Measurements from ENCODE around the gene EML2.

The EML2 gene

DNA sequence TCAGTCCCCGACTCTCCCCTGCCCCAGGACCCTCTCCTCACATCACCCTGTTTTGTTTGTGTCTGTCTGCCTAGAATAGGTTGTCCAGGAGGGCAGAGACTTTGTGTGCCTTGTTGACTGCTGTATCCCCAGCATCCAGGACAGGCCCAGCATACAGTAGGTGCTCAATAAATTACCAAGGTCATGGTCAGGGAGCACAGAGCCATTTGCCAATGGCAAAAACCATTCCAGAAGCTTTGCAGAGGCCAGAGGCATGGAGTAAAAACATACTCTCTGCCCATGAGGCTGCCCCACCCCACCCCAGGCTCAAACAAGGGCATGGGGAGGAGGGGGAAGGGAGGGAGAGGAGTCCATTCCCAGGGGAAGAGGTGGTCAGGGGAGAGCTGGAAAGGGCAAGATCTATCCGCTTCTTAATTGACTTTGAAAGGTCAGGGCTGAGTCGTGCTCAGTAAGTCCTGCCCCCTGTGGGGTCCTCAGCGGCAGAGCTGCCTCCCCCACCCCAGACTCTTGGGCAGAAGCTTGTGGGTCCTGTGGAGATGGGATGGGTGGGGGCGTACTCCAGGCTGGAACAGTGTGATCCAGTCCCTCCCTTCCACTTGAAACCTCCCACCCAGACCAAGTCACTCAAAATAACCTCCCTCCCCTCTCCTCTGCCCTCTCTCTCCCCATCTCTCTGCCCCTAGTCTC, 41.6 kb downstream of the EML2 start:
- no peak for DNase-seq
- in situ Hi-C loops (cut with HindIII; ENCODE audit: low pct_ligation_motif_present, low pct_unique_long_range_greater_than_20kb, low sequenced_read_pairs): no loop called here

DNA sequence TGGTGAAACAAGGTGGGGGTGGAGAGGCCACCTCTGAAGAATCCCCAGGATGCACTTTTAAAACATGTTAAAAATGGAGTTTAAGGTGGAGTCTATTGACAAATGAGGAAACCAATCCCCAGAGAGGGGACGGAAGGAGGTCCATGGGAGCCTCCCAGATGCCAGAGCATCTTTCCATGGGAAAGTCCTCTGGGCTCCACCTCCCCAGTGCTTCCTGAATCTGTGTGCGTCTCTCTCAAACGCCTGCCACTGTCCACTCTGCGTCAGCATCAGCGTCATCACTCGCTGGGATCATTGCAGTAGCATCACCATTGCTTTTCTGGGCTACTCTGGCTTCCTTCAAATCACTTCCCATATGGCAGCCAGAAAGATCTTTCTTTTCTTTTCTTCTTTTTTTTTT, 43.4 kb downstream of the EML2 start:
- no peak for DNase-seq
- in situ Hi-C loops (cut with HindIII; ENCODE audit: low pct_ligation_motif_present, low pct_unique_long_range_greater_than_20kb, low sequenced_read_pairs): no loop called here

DNA sequence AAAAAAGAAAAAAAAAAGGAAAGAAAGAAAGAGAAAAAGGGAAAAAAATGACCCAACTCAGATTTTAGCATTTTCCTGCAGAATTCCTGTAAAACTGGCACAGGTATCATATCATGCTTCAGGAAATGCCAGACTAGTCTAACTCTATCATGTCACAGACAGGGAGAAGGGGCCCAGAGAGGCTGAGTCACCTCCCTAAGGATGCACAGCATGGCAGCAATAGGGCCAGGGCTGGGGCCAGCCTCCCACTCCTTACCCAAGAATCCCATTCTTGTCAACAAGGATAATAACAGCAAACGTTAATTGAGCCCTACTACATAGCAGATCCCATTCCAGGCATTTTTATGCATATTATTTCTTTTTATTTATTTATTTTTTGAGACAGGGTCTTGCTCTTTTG, 45.7 kb downstream of the EML2 start:
- in situ Hi-C loops (cut with HindIII; ENCODE audit: low pct_ligation_motif_present, low pct_unique_long_range_greater_than_20kb, low sequenced_read_pairs): no loop called here
- no peak for DNase-seq

DNA sequence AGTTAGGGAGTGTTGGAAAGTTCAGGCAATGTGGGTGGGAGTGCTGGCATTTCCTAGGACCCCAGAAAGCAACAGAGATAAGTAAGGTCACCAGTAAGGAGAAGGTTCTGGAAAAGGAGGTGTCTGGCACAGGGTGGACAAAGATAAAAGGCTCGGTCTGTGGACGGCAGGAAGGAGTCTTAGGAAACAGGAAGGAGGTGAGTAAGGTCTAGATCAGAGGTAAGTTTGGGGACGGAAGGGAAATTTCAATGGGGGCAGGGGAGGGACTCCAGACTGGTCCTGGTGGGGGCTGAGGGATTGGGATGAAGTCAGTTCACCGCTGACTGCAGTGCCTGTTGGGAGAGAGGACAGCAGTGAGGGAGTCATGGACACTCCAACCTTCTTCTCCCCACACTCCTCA, 46.8 kb downstream of the EML2 start:
- in situ Hi-C loops (cut with HindIII; ENCODE audit: low pct_ligation_motif_present, low pct_unique_long_range_greater_than_20kb, low sequenced_read_pairs): no loop called here

DNA sequence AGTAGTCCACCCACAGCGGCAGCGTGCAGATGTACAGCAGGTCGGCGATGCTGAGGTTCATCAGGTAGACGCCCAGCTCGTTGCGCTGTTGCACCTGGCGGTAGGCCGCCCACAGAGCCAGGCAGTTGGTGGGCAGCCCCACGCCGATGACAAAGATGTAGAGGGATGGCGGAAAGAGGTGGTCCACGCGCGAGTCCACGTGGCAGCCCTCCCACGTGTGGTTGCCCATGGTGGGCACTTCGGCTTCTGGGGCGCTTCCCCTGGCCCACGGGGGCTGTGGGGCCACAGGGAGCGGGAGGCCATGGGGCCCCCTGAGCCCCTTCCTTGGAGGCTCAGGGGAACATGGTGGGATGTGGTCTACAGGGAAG, 47.6 kb downstream of the EML2 start:
- no peak for DNase-seq
- in situ Hi-C loops (cut with HindIII; ENCODE audit: low pct_ligation_motif_present, low pct_unique_long_range_greater_than_20kb, low sequenced_read_pairs): no loop called here

More for the DNA sequence above, 46.8 kb downstream of the EML2 start:
- DNase-seq: no peak

DNA sequence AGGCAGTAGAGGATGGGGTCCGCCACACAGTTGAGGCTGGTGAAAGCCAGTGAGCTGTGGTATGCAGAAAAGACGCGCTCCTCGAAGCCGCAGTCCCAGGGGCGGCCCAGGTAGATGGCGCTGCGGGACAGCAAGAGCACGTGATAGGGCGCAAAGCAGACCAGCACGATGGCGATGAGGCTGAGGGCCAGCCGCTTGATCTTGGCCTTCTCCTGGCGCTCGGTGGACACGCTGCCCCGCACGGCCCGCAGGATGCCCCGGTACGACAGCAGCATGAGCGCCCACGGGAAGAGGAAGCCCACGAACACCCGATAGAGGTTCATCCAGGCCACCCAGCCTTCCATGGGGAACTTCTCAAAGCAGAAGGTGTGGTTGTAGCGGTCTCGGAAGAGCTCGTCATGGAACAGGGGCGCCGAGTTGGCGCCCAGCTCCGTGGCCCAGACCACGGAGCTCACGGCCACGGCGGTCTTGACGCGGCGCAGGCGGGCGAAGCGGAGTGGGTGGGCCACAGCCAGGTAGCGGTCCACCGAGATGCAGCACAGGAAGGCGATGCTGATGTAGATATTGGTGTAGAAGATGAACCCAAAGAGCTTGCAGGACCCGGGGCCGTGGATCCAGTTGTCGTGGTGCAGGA, 48.1 kb downstream of the EML2 start:
- DNase-seq: peak; percentile 14
- in situ Hi-C loops (cut with HindIII; ENCODE audit: low pct_ligation_motif_present, low pct_unique_long_range_greater_than_20kb, low sequenced_read_pairs): no loop called here

DNA sequence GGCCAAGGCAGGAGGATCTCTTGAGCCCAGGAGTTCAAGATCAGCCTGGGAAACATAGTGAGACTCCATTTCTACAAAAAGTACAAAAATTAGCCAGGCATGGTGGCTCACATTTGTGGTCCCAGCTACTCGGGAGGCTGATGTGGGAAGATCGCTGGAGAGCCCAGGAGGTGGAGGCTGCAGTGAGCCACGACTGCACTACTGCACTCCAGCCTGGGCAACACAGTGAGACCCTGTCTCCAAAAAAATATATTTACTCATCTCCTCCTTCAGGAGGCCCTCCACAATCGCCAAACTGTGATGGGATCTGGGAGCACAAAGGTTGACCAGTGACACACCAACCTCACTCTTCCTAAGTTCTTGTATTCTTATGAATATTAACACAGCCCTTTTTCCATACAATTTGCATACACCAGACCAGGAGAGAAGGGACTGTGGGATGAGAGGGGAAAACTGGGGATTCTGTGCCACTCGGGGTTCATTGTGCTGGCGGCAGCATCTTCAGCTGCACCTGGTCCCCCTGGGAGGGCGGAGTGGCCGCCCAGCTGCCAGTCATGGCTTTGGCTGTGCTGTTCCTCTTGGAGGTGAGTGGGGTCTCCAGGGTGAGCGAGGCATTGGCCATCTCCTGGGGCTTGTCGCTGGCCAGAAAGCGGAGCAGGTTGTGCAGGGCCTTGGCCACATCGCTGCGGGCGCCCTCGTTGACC, 48.7 kb downstream of the EML2 start:
- DNase-seq: no peak
- in situ Hi-C loops (cut with HindIII; ENCODE audit: low pct_ligation_motif_present, low pct_unique_long_range_greater_than_20kb, low sequenced_read_pairs): no loop called here

DNA sequence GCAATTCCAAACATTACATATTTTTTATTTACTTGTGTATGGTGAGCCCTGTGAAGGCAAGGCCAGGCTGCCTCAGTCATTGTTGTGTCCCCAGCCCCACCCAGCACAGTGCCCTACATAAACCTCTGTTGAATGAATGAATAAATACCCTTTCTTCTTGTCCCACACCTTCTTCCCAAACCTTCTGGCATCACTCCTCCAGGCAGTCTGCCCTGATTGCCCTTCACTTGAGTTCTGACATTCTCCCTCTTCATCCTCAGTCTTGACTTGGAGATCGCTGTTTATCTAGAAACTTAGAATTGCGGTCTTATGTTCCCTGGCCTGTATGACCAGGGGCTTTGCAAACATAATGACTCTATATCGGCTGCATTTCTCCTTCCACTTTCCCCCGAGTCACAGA, 49.4 kb downstream of the EML2 start:
- in situ Hi-C loops (cut with HindIII; ENCODE audit: low pct_ligation_motif_present, low pct_unique_long_range_greater_than_20kb, low sequenced_read_pairs): no loop called here
- no peak for DNase-seq

DNA sequence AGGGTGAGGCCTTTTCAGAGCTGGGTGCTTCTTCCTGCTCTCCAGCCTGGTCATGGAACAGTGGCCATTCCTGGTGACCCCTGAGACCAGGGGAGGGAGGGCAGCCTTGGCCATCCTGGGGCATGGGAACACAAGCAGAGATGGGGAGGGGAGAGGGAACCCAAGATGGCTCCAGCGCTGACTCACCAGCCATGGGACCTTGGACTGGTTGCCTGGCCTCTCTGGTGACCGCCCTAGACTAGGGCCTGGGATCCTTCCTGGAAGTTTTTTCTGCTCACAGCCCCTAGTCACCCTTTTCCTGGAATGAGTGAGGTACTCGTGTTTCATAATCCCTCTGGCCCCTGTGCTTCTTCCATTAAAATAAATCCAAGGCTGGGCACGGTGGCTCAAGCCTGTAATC, 51.3 kb downstream of the EML2 start:
- in situ Hi-C loops (cut with HindIII; ENCODE audit: low pct_ligation_motif_present, low pct_unique_long_range_greater_than_20kb, low sequenced_read_pairs): no loop called here
- DNase-seq: no peak

DNA sequence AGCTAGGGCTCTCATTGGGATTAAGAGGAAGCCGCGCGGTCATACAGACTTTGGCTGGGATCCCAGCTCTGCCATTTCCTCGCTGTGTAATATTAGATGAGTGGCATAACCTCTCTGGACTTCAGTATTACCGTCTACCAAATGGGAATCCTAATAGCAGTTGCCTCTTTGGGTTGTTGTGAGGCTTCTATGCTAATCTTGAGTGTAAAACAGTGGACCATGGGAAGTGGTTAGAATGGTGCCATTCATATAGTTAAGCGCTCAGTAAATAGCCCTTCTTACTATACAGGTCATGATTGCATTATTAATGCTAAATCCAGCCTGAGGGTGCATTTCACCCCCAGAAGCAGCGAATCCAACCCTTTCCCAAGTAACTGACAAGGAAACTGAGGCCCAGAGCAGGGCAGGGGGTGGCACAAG, 54.0 kb downstream of the EML2 start:
- in situ Hi-C loops (cut with HindIII; ENCODE audit: low pct_ligation_motif_present, low pct_unique_long_range_greater_than_20kb, low sequenced_read_pairs): no loop called here

DNA sequence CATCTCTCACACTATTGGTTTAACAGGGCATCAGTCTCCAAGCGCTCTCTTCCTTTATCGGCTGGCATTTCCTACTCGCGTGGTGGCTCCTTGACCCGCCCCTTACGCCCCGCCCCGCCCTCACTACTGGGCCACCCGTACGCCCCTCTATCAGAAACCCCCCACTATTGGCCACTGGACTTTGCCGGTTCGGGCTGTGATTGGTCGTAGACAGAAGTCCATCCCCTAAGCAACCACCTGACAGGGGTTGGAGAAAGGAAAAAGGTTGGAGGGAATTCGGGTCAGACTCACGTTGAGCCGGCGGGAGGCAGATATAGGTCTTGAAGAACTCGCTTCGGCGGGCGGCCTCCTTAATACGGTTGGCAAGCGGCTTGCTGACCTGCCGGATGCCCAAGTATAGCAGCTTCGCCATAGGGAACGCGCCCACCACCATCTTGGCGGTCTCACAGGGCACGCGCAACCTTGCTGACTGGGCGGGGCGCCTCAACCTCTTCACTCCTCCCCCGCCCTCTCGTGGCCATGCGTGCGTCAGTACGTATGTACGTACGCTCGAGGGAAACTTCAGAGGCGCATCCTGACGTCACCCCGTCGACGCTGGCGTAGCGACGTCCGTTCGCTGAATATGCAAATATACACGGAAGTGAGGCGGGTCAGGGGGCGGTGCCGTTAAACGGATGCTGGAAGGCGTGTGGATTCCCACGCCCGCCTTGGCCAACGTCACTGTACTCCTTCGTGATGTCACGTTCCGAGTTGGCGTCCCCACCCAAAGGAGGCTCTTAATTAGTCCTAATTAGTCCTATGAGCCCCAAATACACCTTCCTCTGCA, 54.7 kb downstream of the EML2 start, which contains the start of gene OPA3:
TSS of gene OPA3 (minus strand) at position 471 of the 826 bp plus-strand sequence. CDS start at position 433, 38 bp downstream.
- in situ Hi-C loops (cut with HindIII; ENCODE audit: low pct_ligation_motif_present, low pct_unique_long_range_greater_than_20kb, low sequenced_read_pairs): no loop called here
- peak; percentile 99 for DNase-seq

More for the DNA sequence above, 54.0 kb downstream of the EML2 start:
- no peak for DNase-seq

DNA sequence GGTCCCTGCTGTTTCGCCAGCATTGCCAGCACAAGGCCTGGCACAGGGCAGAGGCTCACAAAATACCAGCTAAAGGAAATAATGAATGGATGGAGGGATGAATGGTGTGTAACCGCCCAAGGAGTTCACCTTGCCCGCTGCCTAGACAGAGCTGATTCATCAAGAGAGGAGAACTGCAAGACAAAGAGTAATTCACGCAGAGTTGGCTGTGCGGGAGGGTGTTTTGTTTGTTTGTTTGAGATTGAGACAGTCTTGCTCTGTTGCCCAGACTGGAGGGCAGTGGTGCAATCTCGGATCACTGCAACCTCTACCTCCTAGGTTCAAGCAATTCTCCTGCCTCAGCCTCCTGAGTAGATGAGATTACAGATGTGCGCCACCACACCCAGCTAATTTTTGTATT, 57.6 kb downstream of the EML2 start:
- no peak for DNase-seq
- in situ Hi-C loops (cut with HindIII; ENCODE audit: low pct_ligation_motif_present, low pct_unique_long_range_greater_than_20kb, low sequenced_read_pairs): no loop called here

DNA sequence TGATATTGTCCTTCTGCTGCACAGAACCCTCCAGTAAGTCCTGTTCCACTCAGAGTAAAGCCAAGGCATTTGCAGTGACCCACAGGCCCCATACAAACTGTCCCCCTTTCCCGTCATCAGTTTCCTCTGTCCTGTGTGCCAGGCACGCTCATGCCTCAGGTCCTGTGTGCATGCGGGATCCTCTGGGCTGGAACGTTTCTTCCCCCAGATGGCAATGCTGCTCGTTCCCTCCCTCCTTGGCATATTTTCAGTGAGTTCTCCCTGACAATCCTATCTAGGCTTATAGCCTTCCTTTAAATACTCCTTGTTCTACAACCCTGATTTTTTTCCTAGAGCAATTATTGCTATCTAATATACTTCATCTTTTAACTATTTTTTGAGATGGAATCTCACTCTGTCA, 60.3 kb downstream of the EML2 start:
- no peak for DNase-seq
- in situ Hi-C loops (cut with HindIII; ENCODE audit: low pct_ligation_motif_present, low pct_unique_long_range_greater_than_20kb, low sequenced_read_pairs): no loop called here

DNA sequence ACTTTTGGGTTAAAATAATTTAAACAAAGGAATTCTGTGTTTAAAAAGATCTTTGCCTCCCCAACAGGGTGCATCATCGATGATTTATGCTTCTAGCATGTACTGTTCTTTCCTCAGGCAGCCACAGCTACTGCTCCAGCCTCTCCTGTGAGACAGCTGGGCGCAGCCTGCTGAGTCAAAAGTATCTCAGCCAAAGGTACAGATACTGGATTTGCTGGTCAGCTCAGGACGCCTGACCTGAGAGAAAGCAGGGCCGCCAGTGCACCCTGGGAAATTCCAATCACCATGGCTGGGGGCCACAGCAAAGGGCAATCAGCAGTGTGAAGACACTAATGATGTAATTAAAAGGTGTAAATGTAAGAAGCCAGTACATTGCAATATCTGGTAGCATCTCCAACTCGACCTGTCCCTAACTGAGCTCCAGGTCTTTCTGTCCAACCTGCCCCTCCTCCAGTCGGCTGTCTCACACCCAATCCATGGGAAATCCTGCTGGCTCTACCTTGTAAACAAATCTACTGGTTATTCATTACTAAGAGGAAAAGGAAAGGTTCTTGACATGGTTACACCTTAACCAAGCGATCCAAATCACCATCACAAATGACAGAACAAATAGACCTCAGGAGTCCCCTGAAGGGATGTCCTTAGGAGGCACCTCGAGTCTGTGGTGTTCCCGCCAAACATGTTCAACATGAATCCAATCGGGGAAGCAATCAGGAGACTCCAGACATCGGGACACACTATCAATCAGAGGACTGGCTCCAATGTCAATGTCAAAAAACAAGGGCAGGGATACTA, 61.9 kb downstream of the EML2 start:
- in situ Hi-C loops (cut with HindIII; ENCODE audit: low pct_ligation_motif_present, low pct_unique_long_range_greater_than_20kb, low sequenced_read_pairs): no loop called here
- DNase-seq: peak; percentile 76

DNA sequence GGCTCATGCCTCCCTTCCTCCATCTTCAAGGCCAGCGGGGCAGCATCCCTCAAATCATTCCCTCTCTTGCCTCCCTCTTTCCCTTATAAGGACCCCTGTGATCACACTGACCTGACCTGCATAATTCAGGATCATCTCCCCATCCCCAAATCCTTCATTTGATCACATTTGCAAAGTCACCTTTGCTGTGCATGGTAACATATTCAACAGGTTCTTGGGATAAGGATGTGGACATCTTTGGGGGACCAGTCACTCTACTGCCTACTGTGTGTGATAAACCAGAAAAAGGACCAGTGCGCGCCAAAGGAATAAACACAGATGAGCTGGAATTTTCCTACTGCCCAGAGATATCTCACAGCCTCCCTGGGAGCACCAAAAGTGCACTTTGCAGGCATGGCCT, 62.5 kb downstream of the EML2 start:
- in situ Hi-C loops (cut with HindIII; ENCODE audit: low pct_ligation_motif_present, low pct_unique_long_range_greater_than_20kb, low sequenced_read_pairs): no loop called here
- no peak for DNase-seq

DNA sequence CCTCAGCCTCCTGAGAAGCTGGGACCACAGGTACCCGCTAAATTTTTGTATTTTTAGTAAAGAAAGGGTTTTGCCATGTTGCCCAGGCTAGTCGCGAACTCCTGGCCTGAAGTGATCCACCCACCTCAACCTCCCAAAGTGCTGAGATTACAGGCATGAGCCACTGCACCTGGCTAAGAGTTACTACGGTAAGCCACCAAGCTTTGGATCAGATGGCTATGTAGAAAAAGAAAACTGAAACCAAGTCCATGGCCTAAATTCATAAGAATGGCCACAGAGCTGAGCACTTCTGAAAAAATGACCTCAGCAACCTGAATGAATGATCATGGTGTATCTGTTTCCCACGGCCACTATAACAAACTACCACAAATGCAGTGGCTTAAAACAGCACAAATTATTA, 64.0 kb downstream of the EML2 start:
- DNase-seq: no peak
- in situ Hi-C loops (cut with HindIII; ENCODE audit: low pct_ligation_motif_present, low pct_unique_long_range_greater_than_20kb, low sequenced_read_pairs): no loop called here

DNA sequence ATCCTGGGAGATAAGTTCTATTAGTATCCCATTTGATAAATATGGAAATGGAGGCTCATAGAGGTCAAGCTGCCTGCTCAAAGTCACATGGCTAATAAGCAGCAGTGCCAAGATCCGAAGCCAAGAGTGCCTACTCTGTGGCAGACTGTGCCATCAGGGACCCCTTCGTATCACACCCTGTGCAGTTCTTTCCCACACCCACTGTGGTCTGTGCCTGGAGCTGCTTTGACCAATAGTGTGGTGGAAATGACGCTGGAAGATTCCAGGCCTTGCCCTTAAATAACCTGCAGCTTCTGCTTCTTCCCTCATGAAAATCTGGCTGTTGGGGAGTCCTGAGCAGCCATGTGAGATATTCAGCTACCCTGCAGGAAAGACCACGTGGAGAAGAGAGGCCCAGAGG, 64.7 kb downstream of the EML2 start:
- in situ Hi-C loops (cut with HindIII; ENCODE audit: low pct_ligation_motif_present, low pct_unique_long_range_greater_than_20kb, low sequenced_read_pairs): no loop called here
- no peak for DNase-seq

DNA sequence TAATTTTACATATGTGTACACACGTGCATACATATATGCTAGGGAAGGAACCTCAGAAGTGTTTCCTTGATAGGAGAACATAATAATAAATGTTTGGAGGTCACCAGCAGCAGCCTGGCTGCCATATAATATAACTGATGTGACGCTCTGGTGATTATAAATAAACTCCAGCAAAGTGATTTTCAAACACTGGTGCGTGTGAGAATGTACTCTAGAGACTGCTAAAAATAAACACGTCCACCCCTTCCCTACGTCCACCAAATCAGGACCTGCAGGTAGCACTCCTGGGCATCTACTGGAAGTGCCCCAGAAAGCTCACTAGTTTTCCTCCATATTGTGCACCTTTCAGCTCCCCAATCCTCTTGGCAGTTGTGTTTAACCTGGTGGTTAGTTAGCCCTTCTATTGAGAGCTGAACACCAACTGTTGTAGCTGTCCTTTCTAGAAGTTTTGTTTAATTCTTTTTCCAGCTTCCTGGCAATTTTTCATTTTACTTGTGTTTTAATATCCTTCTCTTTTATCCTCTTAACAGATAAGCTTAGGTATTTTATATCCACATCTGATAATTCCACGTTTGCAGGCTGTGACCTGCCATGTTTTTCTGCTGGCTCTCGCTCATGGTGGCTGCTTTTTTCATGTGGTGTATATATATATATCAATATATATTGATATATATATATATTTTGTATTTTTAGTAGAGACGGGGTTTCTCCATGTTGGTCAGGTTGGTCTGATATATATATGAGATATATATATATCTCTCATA, 67.6 kb downstream of the EML2 start:
- no peak for DNase-seq
- in situ Hi-C loops (cut with HindIII; ENCODE audit: low pct_ligation_motif_present, low pct_unique_long_range_greater_than_20kb, low sequenced_read_pairs): no loop called here

Data from ACHN (cell line).